Measurements from ENCODE around the gene SMARCD2. TPM values are rescaled to one million over a fixed set of nuclear protein-coding genes. Genes with fewer than 3 reads are reported as not detected.

Gene SMARCD2
- total RNA-seq, 1 donor from 2014 or later, result 107 TPM

GRCh38 chr17:63785556-63785955, 56.9 kb downstream of the SMARCD2 start:
- no peak for TF ChIP-seq CTCF (IDR thresholded peaks at IDR 0.05; ENCODE audit: insufficient read depth, low read length, poor library complexity, severe bottlenecking)
- no peak for DNase-seq (ENCODE audit: low read depth)
- Histone ChIP-seq H3K36me3 (ENCODE audit: control insufficient read depth, insufficient read depth, low read length) (peaks cover 1% of the 10 kb centered on the region), H3K27me3 (ENCODE audit: control insufficient read depth, insufficient read depth, low read length) (no peaks in the 10 kb centered on the region), H3K4me3 (ENCODE audit: low read depth, low read length) (no peak overlapping the region)

DNA sequence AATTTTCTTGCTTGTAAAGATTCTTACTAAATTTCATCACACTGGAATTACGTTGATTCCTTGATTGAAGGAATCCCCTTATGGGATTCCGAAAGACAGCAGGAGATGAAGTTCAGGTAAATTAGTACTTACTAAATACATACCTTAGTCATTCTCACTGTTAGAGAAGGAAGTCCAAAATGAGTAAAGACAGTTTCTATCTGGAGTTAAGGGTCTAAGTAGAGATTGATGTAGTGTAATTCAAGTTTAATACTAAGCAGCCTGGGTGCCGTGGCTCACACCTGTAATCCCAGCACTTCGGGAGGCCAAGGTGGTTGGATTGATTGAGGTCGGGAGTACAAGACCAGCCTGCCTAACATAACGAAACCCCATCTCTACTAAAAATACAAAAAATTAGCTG, 59.0 kb downstream of the SMARCD2 start:
- Histone ChIP-seq H3K4me3 (ENCODE audit: low read depth, low read length) (no peak overlapping the region), H3K36me3 (ENCODE audit: control insufficient read depth, insufficient read depth, low read length) (peaks cover 1% of the 10 kb centered on the region), H3K27me3 (ENCODE audit: control insufficient read depth, insufficient read depth, low read length) (no peaks in the 10 kb centered on the region)
- no peak for TF ChIP-seq CTCF (IDR thresholded peaks at IDR 0.05; ENCODE audit: insufficient read depth, low read length, poor library complexity, severe bottlenecking)
- DNase-seq (ENCODE audit: low read depth), result no peak

Other genes with a start within 250 kb of the SMARCD2 start
- 24.7 and 24.9 TPM in 2 replicates for gene TACO1, start 241.8 kb downstream of the SMARCD2 start, total RNA-seq
- 19.8 and 25.1 TPM in 2 replicates for gene MAP3K3, start 220.3 kb downstream of the SMARCD2 start, total RNA-seq
- 153 and 158 TPM in 2 replicates for gene LIMD2, start 142.6 kb downstream of the SMARCD2 start, total RNA-seq
- 17.2 and 18.6 TPM in 2 replicates for gene STRADA, start 100.9 kb downstream of the SMARCD2 start, total RNA-seq
- 39.3 and 49.3 TPM in 2 replicates for gene CCDC47, start 69.1 kb downstream of the SMARCD2 start, total RNA-seq
- gene DDX42, start 68.5 kb downstream of the SMARCD2 start, total RNA-seq, result 55.1 and 55.7 TPM in 2 replicates
- gene PSMC5, start 15.3 kb downstream of the SMARCD2 start, total RNA-seq, result 64.8 and 77.6 TPM in 2 replicates
- gene FTSJ3, start 15.0 kb downstream of the SMARCD2 start, total RNA-seq, result 52.1 and 54.5 TPM in 2 replicates
- not detected in 2 replicates for gene CSH2, start 31.0 kb upstream of the SMARCD2 start, total RNA-seq
- gene GH2, start 39.3 kb upstream of the SMARCD2 start, total RNA-seq, result not detected in 2 replicates
- not detected in 2 replicates for gene CSH1, start 53.9 kb upstream of the SMARCD2 start, total RNA-seq
- gene CSHL1, start 68.6 kb upstream of the SMARCD2 start, total RNA-seq, result not detected in 2 replicates
- not detected in 2 replicates for gene GH1, start 76.2 kb upstream of the SMARCD2 start, total RNA-seq
- 0.14 TPM in 1 of 2 replicates, not detected in the other for gene CD79B, start 89.6 kb upstream of the SMARCD2 start, total RNA-seq
- gene SCN4A, start 130.2 kb upstream of the SMARCD2 start, total RNA-seq, result 0.07 and 0.33 TPM in 2 replicates
- 0.08 and 0.55 TPM in 2 replicates for gene PRR29, start 155.7 kb upstream of the SMARCD2 start, total RNA-seq
- gene ICAM2, start 177.9 kb upstream of the SMARCD2 start, total RNA-seq, result 11.5 and 12.9 TPM in 2 replicates

Measured in kidney epithelial cell (primary cell).